ENCODE data around the gene DEDD2.

Gene DEDD2

DNA sequence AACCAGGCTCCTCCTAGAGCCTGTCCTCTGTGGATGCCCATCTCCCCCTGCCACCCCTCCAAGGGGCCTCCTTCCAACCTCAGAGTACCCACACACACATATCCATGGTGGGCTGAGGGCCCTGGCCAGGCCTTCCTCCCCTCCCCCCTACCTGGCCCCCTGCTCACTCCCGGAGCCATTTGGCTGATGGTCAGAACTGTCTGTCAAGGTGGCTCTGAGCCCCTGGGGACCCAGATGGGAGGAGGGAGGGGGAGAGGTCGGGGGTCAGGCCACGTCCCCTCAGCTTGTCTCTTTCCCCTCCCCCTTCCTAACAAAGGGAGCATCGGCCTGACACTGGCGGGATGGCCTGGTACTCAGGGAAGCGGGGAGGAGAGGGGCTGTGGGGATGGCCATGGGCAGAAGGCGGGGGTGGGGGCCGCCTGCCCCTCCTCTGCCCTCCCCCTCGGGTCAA is 66.5 kb downstream of the DEDD2 start:
- H3K27me3 ChIP-seq (ENCODE audit: insufficient read depth, poor library complexity, severe bottlenecking) = peaks cover 10% of the 10 kb centered on the region

DNA sequence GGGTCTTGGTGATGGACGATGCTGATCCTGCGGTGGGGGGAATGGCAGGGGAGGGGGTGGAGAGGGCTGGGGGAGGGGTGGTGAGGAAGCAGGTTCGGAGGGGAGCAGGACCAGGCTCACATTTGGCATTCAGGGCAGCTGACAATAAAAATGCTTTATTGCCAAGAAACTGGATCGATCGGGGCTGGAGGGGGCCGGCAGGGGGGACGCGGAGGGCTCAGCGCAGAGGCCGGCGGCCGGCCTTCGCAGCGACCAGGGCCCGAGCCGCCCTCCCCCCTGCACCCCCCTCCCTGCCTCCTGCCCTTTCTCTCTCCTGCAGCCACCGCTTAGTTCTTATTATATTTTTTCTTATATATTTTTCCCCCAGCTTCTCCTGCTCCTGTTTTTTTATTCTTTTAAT is 67.1 kb downstream of the DEDD2 start:
- no peak for DNase-seq (ENCODE audit: low read depth in 1 of 2, low spot score in 1 of 2)
- Histone ChIP-seq H3K27me3 (ENCODE audit: insufficient read depth, poor library complexity, severe bottlenecking) (peaks cover 8% of the 10 kb centered on the region), H3K4me3 (replicated peaks; ENCODE audit: insufficient read depth, low read length) (no peak overlapping the region), H3K27ac (replicated peaks) (no peak overlapping the region)
- no peak for TF ChIP-seq GABPA (IDR thresholded peaks at IDR 0.05; ENCODE audit: low read depth)
- no peak for TF ChIP-seq POLR2AphosphoS5 (IDR thresholded peaks at IDR 0.05; ENCODE audit: low read depth)
- TF ChIP-seq SPI1 (IDR thresholded peaks at IDR 0.05; ENCODE audit: borderline replicate concordance, low read depth) = no peak
- TF ChIP-seq, protein P1, sequence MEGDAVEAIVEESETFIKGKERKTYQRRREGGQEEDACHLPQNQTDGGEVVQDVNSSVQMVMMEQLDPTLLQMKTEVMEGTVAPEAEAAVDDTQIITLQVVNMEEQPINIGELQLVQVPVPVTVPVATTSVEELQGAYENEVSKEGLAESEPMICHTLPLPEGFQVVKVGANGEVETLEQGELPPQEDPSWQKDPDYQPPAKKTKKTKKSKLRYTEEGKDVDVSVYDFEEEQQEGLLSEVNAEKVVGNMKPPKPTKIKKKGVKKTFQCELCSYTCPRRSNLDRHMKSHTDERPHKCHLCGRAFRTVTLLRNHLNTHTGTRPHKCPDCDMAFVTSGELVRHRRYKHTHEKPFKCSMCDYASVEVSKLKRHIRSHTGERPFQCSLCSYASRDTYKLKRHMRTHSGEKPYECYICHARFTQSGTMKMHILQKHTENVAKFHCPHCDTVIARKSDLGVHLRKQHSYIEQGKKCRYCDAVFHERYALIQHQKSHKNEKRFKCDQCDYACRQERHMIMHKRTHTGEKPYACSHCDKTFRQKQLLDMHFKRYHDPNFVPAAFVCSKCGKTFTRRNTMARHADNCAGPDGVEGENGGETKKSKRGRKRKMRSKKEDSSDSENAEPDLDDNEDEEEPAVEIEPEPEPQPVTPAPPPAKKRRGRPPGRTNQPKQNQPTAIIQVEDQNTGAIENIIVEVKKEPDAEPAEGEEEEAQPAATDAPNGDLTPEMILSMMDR (IDR thresholded peaks at IDR 0.05; ENCODE audit: insufficient read depth, low read length) = no peak
- TF ChIP-seq, protein P2, sequence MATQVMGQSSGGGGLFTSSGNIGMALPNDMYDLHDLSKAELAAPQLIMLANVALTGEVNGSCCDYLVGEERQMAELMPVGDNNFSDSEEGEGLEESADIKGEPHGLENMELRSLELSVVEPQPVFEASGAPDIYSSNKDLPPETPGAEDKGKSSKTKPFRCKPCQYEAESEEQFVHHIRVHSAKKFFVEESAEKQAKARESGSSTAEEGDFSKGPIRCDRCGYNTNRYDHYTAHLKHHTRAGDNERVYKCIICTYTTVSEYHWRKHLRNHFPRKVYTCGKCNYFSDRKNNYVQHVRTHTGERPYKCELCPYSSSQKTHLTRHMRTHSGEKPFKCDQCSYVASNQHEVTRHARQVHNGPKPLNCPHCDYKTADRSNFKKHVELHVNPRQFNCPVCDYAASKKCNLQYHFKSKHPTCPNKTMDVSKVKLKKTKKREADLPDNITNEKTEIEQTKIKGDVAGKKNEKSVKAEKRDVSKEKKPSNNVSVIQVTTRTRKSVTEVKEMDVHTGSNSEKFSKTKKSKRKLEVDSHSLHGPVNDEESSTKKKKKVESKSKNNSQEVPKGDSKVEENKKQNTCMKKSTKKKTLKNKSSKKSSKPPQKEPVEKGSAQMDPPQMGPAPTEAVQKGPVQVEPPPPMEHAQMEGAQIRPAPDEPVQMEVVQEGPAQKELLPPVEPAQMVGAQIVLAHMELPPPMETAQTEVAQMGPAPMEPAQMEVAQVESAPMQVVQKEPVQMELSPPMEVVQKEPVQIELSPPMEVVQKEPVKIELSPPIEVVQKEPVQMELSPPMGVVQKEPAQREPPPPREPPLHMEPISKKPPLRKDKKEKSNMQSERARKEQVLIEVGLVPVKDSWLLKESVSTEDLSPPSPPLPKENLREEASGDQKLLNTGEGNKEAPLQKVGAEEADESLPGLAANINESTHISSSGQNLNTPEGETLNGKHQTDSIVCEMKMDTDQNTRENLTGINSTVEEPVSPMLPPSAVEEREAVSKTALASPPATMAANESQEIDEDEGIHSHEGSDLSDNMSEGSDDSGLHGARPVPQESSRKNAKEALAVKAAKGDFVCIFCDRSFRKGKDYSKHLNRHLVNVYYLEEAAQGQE (IDR thresholded peaks at IDR 0.05; ENCODE audit: insufficient replicate concordance, low read depth) = no peak

More for the DNA sequence above, 66.5 kb downstream of the DEDD2 start:
- TF ChIP-seq, protein P2 (IDR thresholded peaks at IDR 0.05; ENCODE audit: insufficient replicate concordance, low read depth) = no peak
- TF ChIP-seq, protein P1 (IDR thresholded peaks at IDR 0.05; ENCODE audit: insufficient read depth, low read length) = no peak
- TF ChIP-seq SPI1 (IDR thresholded peaks at IDR 0.05; ENCODE audit: borderline replicate concordance, low read depth) (no peak), POLR2AphosphoS5 (IDR thresholded peaks at IDR 0.05; ENCODE audit: low read depth) (no peak), GABPA (IDR thresholded peaks at IDR 0.05; ENCODE audit: low read depth) (no peak)
- DNase-seq (ENCODE audit: low read depth in 1 of 2, low spot score in 1 of 2) = no peak
- H3K4me3 ChIP-seq (replicated peaks; ENCODE audit: insufficient read depth, low read length) = no peak overlapping the region
- no peak overlapping the region for H3K27ac ChIP-seq (replicated peaks)

DNA sequence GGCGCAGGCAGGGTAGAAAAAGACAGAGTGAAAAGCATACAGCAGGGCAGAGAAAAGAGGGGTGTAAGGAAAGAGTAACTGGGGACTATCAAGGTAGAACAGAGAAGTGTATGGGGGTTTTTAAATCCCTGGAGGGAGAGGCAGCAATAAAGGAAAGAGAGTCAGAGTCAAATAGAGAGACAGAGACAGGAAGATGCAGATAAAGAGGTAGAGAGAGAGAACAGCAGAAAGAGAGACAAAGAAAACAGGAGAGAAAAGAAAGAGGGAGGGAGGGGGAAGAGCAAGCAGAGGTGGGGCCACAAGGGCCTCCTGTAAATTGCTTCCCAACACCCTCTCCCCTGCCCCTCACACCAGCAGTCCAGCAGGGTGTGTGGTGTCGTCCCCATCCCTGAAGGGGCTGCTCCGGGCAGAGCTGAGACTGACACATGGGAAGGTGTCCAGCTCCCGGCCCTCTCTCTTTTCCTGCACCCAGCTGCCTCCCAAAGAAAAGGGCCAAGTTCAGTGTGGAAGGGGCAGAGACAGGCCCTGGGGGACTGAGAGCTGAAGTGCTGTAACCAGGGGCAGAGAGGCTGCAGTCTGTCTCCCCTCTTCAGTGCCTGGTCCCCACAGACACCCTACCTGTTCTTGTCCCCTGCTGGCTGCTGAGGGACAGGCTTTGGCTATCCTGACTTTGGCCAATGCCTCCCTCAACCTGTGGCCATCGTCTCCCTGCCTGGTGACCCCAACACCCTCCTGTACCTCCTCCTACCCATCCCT is 67.9 kb downstream of the DEDD2 start:
- H3K4me3 ChIP-seq (replicated peaks; ENCODE audit: insufficient read depth, low read length) = no peak overlapping the region
- no peak for DNase-seq (ENCODE audit: low read depth in 1 of 2, low spot score in 1 of 2)
- H3K27me3 ChIP-seq (ENCODE audit: insufficient read depth, poor library complexity, severe bottlenecking) = peaks cover 8% of the 10 kb centered on the region
- H3K27ac ChIP-seq (replicated peaks) = no peak overlapping the region
- TF ChIP-seq, protein P2 (IDR thresholded peaks at IDR 0.05; ENCODE audit: insufficient replicate concordance, low read depth) = no peak
- TF ChIP-seq SPI1 (IDR thresholded peaks at IDR 0.05; ENCODE audit: borderline replicate concordance, low read depth) (no peak), POLR2AphosphoS5 (IDR thresholded peaks at IDR 0.05; ENCODE audit: low read depth) (no peak), GABPA (IDR thresholded peaks at IDR 0.05; ENCODE audit: low read depth) (no peak)
- TF ChIP-seq, protein P1 (IDR thresholded peaks at IDR 0.05; ENCODE audit: insufficient read depth, low read length) = no peak

Measured in HL-60 (cell line).